ENCODE data around the gene PDE4B.

PDE4B gene

GRCh38 chr1:66182551-66183178, 390.0 kb downstream of the PDE4B start:
- no peak overlapping the region for H3K27ac Mint-ChIP-seq
- H3K27me3 Mint-ChIP-seq = no peaks in the 10 kb centered on the region
- H3K36me3 Mint-ChIP-seq (ENCODE audit: low read depth) = no peaks in the 10 kb centered on the region
- intact Hi-C loops (cut with micrococcal nuclease) = no loop called here
- H3K4me3 Mint-ChIP-seq = no peak overlapping the region
- no peaks in the 10 kb centered on the region for H3K4me1 Mint-ChIP-seq (ENCODE audit: low read depth)
- H3K9me3 Mint-ChIP-seq = no peaks in the 10 kb centered on the region

GRCh38 chr1:66183400-66183799, 390.7 kb downstream of the PDE4B start:
- Mint-ChIP-seq H3K9me3 (no peaks in the 10 kb centered on the region), H3K4me1 (ENCODE audit: low read depth) (no peaks in the 10 kb centered on the region), H3K4me3 (no peak overlapping the region), H3K27ac (no peak overlapping the region), H3K27me3 (no peaks in the 10 kb centered on the region), H3K36me3 (ENCODE audit: low read depth) (no peaks in the 10 kb centered on the region)
- intact Hi-C loops (cut with micrococcal nuclease) = no loop called here

GRCh38 chr1:66197120-66197519, 404.4 kb downstream of the PDE4B start:
- Mint-ChIP-seq H3K9me3 (peaks cover 6% of the 10 kb centered on the region), H3K27ac (no peak overlapping the region), H3K27me3 (no peaks in the 10 kb centered on the region), H3K4me3 (no peak overlapping the region), H3K4me1 (ENCODE audit: low read depth) (no peaks in the 10 kb centered on the region), H3K36me3 (ENCODE audit: low read depth) (no peaks in the 10 kb centered on the region)
- intact Hi-C loops (cut with micrococcal nuclease) = no loop called here

- Mint-ChIP-seq H3K4me1 (ENCODE audit: low read depth) (no peaks in the 10 kb centered on the region), H3K9me3 (no peaks in the 10 kb centered on the region), H3K27me3 (no peaks in the 10 kb centered on the region)
Observed at GRCh38 chr1:66197785-66198184, 405.1 kb downstream of the PDE4B start.

GRCh38 chr1:66206563-66207144, 414.0 kb downstream of the PDE4B start:
- no peak overlapping the region for H3K27ac Mint-ChIP-seq
- no peaks in the 10 kb centered on the region for H3K36me3 Mint-ChIP-seq (ENCODE audit: low read depth)
- peaks cover 23% of the 10 kb centered on the region for H3K9me3 Mint-ChIP-seq
- H3K4me1 Mint-ChIP-seq (ENCODE audit: low read depth) = no peaks in the 10 kb centered on the region
- H3K27me3 Mint-ChIP-seq = no peaks in the 10 kb centered on the region
- intact Hi-C loops (cut with micrococcal nuclease) = no loop called here
- H3K4me3 Mint-ChIP-seq = no peak overlapping the region

More at GRCh38 chr1:66197785-66198184, 405.1 kb downstream of the PDE4B start:
- intact Hi-C loops (cut with micrococcal nuclease) = no loop called here
- Mint-ChIP-seq H3K36me3 (ENCODE audit: low read depth) (no peaks in the 10 kb centered on the region), H3K4me3 (no peak overlapping the region), H3K27ac (no peak overlapping the region)

GRCh38 chr1:66207484-66207883, 414.8 kb downstream of the PDE4B start:
- Mint-ChIP-seq H3K4me1 (ENCODE audit: low read depth) (no peaks in the 10 kb centered on the region), H3K36me3 (ENCODE audit: low read depth) (no peaks in the 10 kb centered on the region), H3K27me3 (no peaks in the 10 kb centered on the region), H3K27ac (no peak overlapping the region), H3K9me3 (peaks cover 23% of the 10 kb centered on the region), H3K4me3 (no peak overlapping the region)
- intact Hi-C loops (cut with micrococcal nuclease) = no loop called here

GRCh38 chr1:66208632-66209031, 415.9 kb downstream of the PDE4B start:
- no peak overlapping the region for H3K27ac Mint-ChIP-seq
- no peaks in the 10 kb centered on the region for H3K4me1 Mint-ChIP-seq (ENCODE audit: low read depth)
- no peaks in the 10 kb centered on the region for H3K27me3 Mint-ChIP-seq
- intact Hi-C loops (cut with micrococcal nuclease) = no loop called here
- H3K9me3 Mint-ChIP-seq = peaks cover 17% of the 10 kb centered on the region
- no peaks in the 10 kb centered on the region for H3K36me3 Mint-ChIP-seq (ENCODE audit: low read depth)
- H3K4me3 Mint-ChIP-seq = no peak overlapping the region

GRCh38 chr1:66210635-66211244, 418.0 kb downstream of the PDE4B start:
- H3K9me3 Mint-ChIP-seq = no peaks in the 10 kb centered on the region
- H3K27ac Mint-ChIP-seq = no peak overlapping the region
- H3K4me1 Mint-ChIP-seq (ENCODE audit: low read depth) = no peaks in the 10 kb centered on the region
- intact Hi-C loops (cut with micrococcal nuclease) = no loop called here
- no peak overlapping the region for H3K4me3 Mint-ChIP-seq
- H3K36me3 Mint-ChIP-seq (ENCODE audit: low read depth) = no peaks in the 10 kb centered on the region
- no peaks in the 10 kb centered on the region for H3K27me3 Mint-ChIP-seq

- intact Hi-C loops (cut with micrococcal nuclease) = no loop called here
- H3K4me3 Mint-ChIP-seq = no peak overlapping the region
- no peaks in the 10 kb centered on the region for H3K4me1 Mint-ChIP-seq (ENCODE audit: low read depth)
- H3K9me3 Mint-ChIP-seq = no peaks in the 10 kb centered on the region
- no peaks in the 10 kb centered on the region for H3K36me3 Mint-ChIP-seq (ENCODE audit: low read depth)
- no peak overlapping the region for H3K27ac Mint-ChIP-seq
- no peaks in the 10 kb centered on the region for H3K27me3 Mint-ChIP-seq
Observed at GRCh38 chr1:66211521-66211920, 418.8 kb downstream of the PDE4B start.

GRCh38 chr1:66213491-66213890, 420.8 kb downstream of the PDE4B start:
- Mint-ChIP-seq H3K4me3 (no peak overlapping the region), H3K27me3 (no peaks in the 10 kb centered on the region), H3K4me1 (ENCODE audit: low read depth) (no peaks in the 10 kb centered on the region), H3K27ac (no peak overlapping the region), H3K9me3 (no peaks in the 10 kb centered on the region), H3K36me3 (ENCODE audit: low read depth) (no peaks in the 10 kb centered on the region)
- intact Hi-C loops (cut with micrococcal nuclease) = no loop called here

GRCh38 chr1:66214901-66215300, 422.2 kb downstream of the PDE4B start:
- intact Hi-C loops (cut with micrococcal nuclease) = no loop called here
- Mint-ChIP-seq H3K4me3 (no peak overlapping the region), H3K4me1 (ENCODE audit: low read depth) (no peaks in the 10 kb centered on the region), H3K27ac (no peak overlapping the region), H3K9me3 (no peaks in the 10 kb centered on the region), H3K36me3 (ENCODE audit: low read depth) (no peaks in the 10 kb centered on the region), H3K27me3 (no peaks in the 10 kb centered on the region)

GRCh38 chr1:66217021-66217420, 424.3 kb downstream of the PDE4B start:
- H3K4me1 Mint-ChIP-seq (ENCODE audit: low read depth) = no peaks in the 10 kb centered on the region
- intact Hi-C loops (cut with micrococcal nuclease) = no loop called here

GRCh38 chr1:66217561-66217960, 424.9 kb downstream of the PDE4B start:
- Mint-ChIP-seq H3K9me3 (no peaks in the 10 kb centered on the region), H3K36me3 (ENCODE audit: low read depth) (no peaks in the 10 kb centered on the region), H3K4me3 (no peak overlapping the region), H3K4me1 (ENCODE audit: low read depth) (no peaks in the 10 kb centered on the region), H3K27ac (no peak overlapping the region), H3K27me3 (no peaks in the 10 kb centered on the region)
- intact Hi-C loops (cut with micrococcal nuclease) = no loop called here

More at GRCh38 chr1:66217021-66217420, 424.3 kb downstream of the PDE4B start:
- Mint-ChIP-seq H3K27me3 (no peaks in the 10 kb centered on the region), H3K4me3 (no peak overlapping the region), H3K36me3 (ENCODE audit: low read depth) (no peaks in the 10 kb centered on the region), H3K9me3 (no peaks in the 10 kb centered on the region), H3K27ac (no peak overlapping the region)

- no peaks in the 10 kb centered on the region for H3K27me3 Mint-ChIP-seq
- no peak overlapping the region for H3K27ac Mint-ChIP-seq
- H3K4me1 Mint-ChIP-seq (ENCODE audit: low read depth) = no peaks in the 10 kb centered on the region
- no peaks in the 10 kb centered on the region for H3K9me3 Mint-ChIP-seq
- no peaks in the 10 kb centered on the region for H3K36me3 Mint-ChIP-seq (ENCODE audit: low read depth)
- H3K4me3 Mint-ChIP-seq = no peak overlapping the region
- intact Hi-C loops (cut with micrococcal nuclease) = no loop called here
Observed at GRCh38 chr1:66220477-66220876, 427.8 kb downstream of the PDE4B start.

- Mint-ChIP-seq H3K27ac (no peak overlapping the region), H3K4me3 (no peak overlapping the region), H3K36me3 (ENCODE audit: low read depth) (no peaks in the 10 kb centered on the region), H3K4me1 (ENCODE audit: low read depth) (no peaks in the 10 kb centered on the region), H3K27me3 (no peaks in the 10 kb centered on the region), H3K9me3 (no peaks in the 10 kb centered on the region)
- intact Hi-C loops (cut with micrococcal nuclease) = no loop called here
Observed at GRCh38 chr1:66223681-66224080, 431.0 kb downstream of the PDE4B start.
